ENCODE data around the gene IL11RA. TPM values are rescaled to one million over a fixed set of nuclear protein-coding genes. Genes with fewer than 3 reads are reported as not detected.

The IL11RA gene
- total and polyA plus RNA-seq, 2 of the 8 experiments (the other 6 are each of a cell fraction or from before 2014, with no cell fraction given) = 5.5 to 9.1 TPM

GRCh38 chr9:34612788-34613390 lies 39.1 kb upstream of the IL11RA start:
- peak overlapping the region; percentile 81 to 94 for H3K4me2 ChIP-seq (ENCODE audit: insufficient read depth in 1 of 2, low read depth in 2 of 2, low read length in 2 of 2)
- no peak overlapping the region for H2AK5ac ChIP-seq (ENCODE audit: low read depth, low read length)
- no peak for FAIRE-seq
- H4K91ac ChIP-seq (replicated peaks; ENCODE audit: insufficient read length, low read length) = no peak overlapping the region
- peaks cover 10% of the 10 kb centered on the region; the same call in 1 of the 2 replicates for H3K23me2 ChIP-seq (ENCODE audit: low read depth, low read length)
- no peak overlapping the region for H3K23ac ChIP-seq (ENCODE audit: insufficient read length)
- POLR2A ChIA-PET (ENCODE audit: partially characterized antibody) = interaction anchor here (0.7 to 3.4 kb wide), 9 partner anchors 9 to 48 kb away, joined by 3 to 17 read pairs (median 3); partner anchors contain the start of genes ARID3C and SIGMAR1
- no peaks in the 10 kb centered on the region for H3K79me2 ChIP-seq (ENCODE audit: control insufficient read depth in 1 of 2, insufficient read depth in 2 of 2, low read length in 2 of 2)
- no peak overlapping the region for H2BK5ac ChIP-seq (ENCODE audit: low read depth, low read length)
- no peak overlapping the region; the same call in 1 of the 2 replicates for H2BK15ac ChIP-seq (ENCODE audit: low read length)
- H2BK12ac ChIP-seq (ENCODE audit: low read depth, low read length) = no peak overlapping the region
- no peak overlapping the region for H3K27ac ChIP-seq (ENCODE audit: low read depth, low read length)
- peak in 1 of 2 experiments; percentile 90 for DNase-seq (ENCODE audit: low read depth in 1 of 2, low spot score in 2 of 2)
- no peaks in the 10 kb centered on the region for H3K79me1 ChIP-seq (ENCODE audit: low read depth, low read length)
- no peaks in the 10 kb centered on the region; a peak in 1 of 8 replicates for H3K36me3 ChIP-seq (ENCODE audit: control insufficient read depth in 2 of 4, insufficient read depth in 4 of 4, low read length in 3 of 4)
- peak overlapping the region; percentile 74 to 87 (median 82) for H3K4me3 ChIP-seq (ENCODE audit: extremely low read depth in 1 of 4, insufficient read depth in 2 of 4, low read depth in 3 of 4, low read length in 4 of 4)
- peak overlapping the region; percentile 83; the same call in 1 of the 2 replicates for H3K18ac ChIP-seq (ENCODE audit: extremely low read depth, low read length)
- H4K20me1 ChIP-seq (replicated peaks in 1 of 2; ENCODE audit: control insufficient read depth in 1 of 2, insufficient read depth in 2 of 2, low read length in 2 of 2) = no peaks in the 10 kb centered on the region
- H2AFZ ChIP-seq (ENCODE audit: low read length) = no peak overlapping the region
- H3K56ac ChIP-seq (replicated peaks; ENCODE audit: insufficient read length, low read depth, low read length) = no peak overlapping the region
- no peak overlapping the region; a peak in 2 of 7 replicates for H3K9ac ChIP-seq (replicated peaks in 1 of 4; ENCODE audit: extremely low read depth in 1 of 4, low read depth in 3 of 4, low read length in 3 of 4)
- H2BK120ac ChIP-seq (replicated peaks; ENCODE audit: low read depth, low read length) = no peak overlapping the region
- no peak overlapping the region for H3K14ac ChIP-seq (ENCODE audit: insufficient read length)
- H2BK20ac ChIP-seq (ENCODE audit: low read length) = no peak overlapping the region
- H3K4ac ChIP-seq (replicated peaks; ENCODE audit: insufficient read length, low read depth, low read length) = no peak overlapping the region
- no peak overlapping the region for H4K8ac ChIP-seq (ENCODE audit: extremely low read depth, insufficient read depth, low read length)
- H3K9me3 ChIP-seq (ENCODE audit: insufficient read depth in 2 of 2, low read depth in 1 of 2, low read length in 1 of 2) = no peaks in the 10 kb centered on the region
- peaks cover 0 to 3% (median 2%) of the 10 kb centered on the region in 4 experiments; a peak in 2 of 7 replicates for H3K27me3 ChIP-seq (replicated peaks in 1 of 4; ENCODE audit: control insufficient read depth in 3 of 4, extremely low read depth in 1 of 4, insufficient read depth in 3 of 4, low read length in 3 of 4)
- peaks cover 0 to 11% (median 6%) of the 10 kb centered on the region in 4 experiments; a peak in 6 of 7 replicates for H3K4me1 ChIP-seq (replicated peaks in 1 of 4; ENCODE audit: control insufficient read depth in 3 of 4, insufficient read depth in 4 of 4, low read length in 3 of 4)
- no peak overlapping the region for H4K5ac ChIP-seq (ENCODE audit: insufficient read length, low read depth, low read length)
- CTCF ChIA-PET (ENCODE audit: partially characterized antibody) = interaction anchor here (0.7 to 16.9 kb wide), 25 partner anchors 9 to 209 kb away, joined by 3 to 401 read pairs (median 5); partner anchors contain the start of genes ARID3C, GALT and SIGMAR1
- WGBS, 2 experiments (ENCODE audit: extremely low coverage in 1 of 2, insufficient coverage in 1 of 2, insufficient read length in 1 of 2, insufficient replicate concordance in 2 of 2, low coverage in 1 of 2, low lambda C conversion rate in 2 of 2, missing lambda C conversion rate in 1 of 2) = 8% methylated on average over 15 of the region's 15 CpGs; no CpG with 5 or more reads in 1 of the 2 experiments
- TF ChIP-seq SAP30 (IDR thresholded peaks at IDR 0.05; ENCODE audit: insufficient read depth, insufficient replicate concordance, low read length) = no peak
- no peak for TF ChIP-seq USF2 (IDR thresholded peaks at IDR 0.05; ENCODE audit: low read length)
- TF ChIP-seq SIRT6 (IDR thresholded peaks at IDR 0.05; ENCODE audit: low read length) = no peak
- TF ChIP-seq RXRA (IDR thresholded peaks at IDR 0.05; ENCODE audit: insufficient read depth, low read depth, low read length) = no peak
- TF ChIP-seq RAD21 (IDR thresholded peaks at IDR 0.05 in 1 of 2, conservative IDR thresholded peaks at IDR 0.05 in 1 of 2; ENCODE audit: low read depth in 2 of 2, low read length in 2 of 2) = peak; percentile 65 to 71
- no peak for TF ChIP-seq TCF12 (IDR thresholded peaks at IDR 0.05; ENCODE audit: low read depth, low read length)
- TF ChIP-seq POLR2A (IDR thresholded peaks at IDR 0.05; ENCODE audit: control extremely low read depth in 1 of 2, low read depth in 2 of 2, low read length in 2 of 2) = no peak
- no peak for TF ChIP-seq NANOG (IDR thresholded peaks at IDR 0.05; ENCODE audit: insufficient read depth, low read depth, low read length, poor library complexity, severe bottlenecking)
- no peak for TF ChIP-seq NRF1 (IDR thresholded peaks at IDR 0.05; ENCODE audit: low read depth, low read length)
- TF ChIP-seq YY1 (IDR thresholded peaks at IDR 0.05; ENCODE audit: low read depth, low read length) = peak; percentile 31; the same call in 1 of the 2 replicates
- TF ChIP-seq ASH2L (IDR thresholded peaks at IDR 0.05; ENCODE audit: low read length) = no peak

Measured in H1 (cell line).